Measurements from ENCODE around the gene ABCA4.

GRCh38 chr1:93965256-93965655 lies 155.7 kb downstream of the ABCA4 start:
- no peak for TF ChIP-seq CTCF (IDR thresholded peaks at IDR 0.05)
- TF ChIP-seq SIN3A (IDR thresholded peaks at IDR 0.05; ENCODE audit: borderline replicate concordance, insufficient read depth, low read depth, low read length) = no peak
- no peak for TF ChIP-seq POLR2AphosphoS5 (IDR thresholded peaks at IDR 0.05; ENCODE audit: low read depth, low read length)
- no peak for TF ChIP-seq REST (IDR thresholded peaks at IDR 0.05; ENCODE audit: insufficient read depth in 1 of 2, low read depth in 2 of 2, low read length in 1 of 2)

All from Panc1 (cell line).